Activated CD4-positive, alpha-beta memory T cell treated with anti-CD3 and anti-CD28 coated beads for 36 hours (primary cell): ENCODE data around the gene CTPS1. TPM values are rescaled to one million over a fixed set of nuclear protein-coding genes. Genes with fewer than 3 reads are reported as not detected.

ENCODE experiments used
- CTCF ChIA-PET: fragments of 350-600 bp; sonication (Branson Sonifier 250); formaldehyde crosslinking; loops from one replicate; lab custom pipeline; 2021; ENCODE audit warnings: antibody characterized with exemption, inconsistent platforms; lab: Charles Lee
- POLR2A ChIA-PET: fragments of 350-600 bp; sonication (Branson Sonifier 250); formaldehyde crosslinking; loops from one replicate; lab custom pipeline; 2021; ENCODE audit warnings: antibody characterized with exemption; lab: Charles Lee
- DNase-seq: peaks from one replicate; pipeline ENCODE4 v3.0.0-alpha.2; 2020
- H3K27ac Mint-ChIP-seq: one replicate; pipeline ENCODE4 v1.8.0; 2021; ENCODE audit warnings: mixed read lengths
- H3K27me3 Mint-ChIP-seq: one replicate; pipeline ENCODE4 v1.8.0; 2021; ENCODE audit warnings: mixed read lengths
- H3K36me3 Mint-ChIP-seq: one replicate; pipeline ENCODE4 v1.8.0; 2021; ENCODE audit warnings: mixed read lengths
- H3K4me1 Mint-ChIP-seq: one replicate; pipeline ENCODE4 v1.8.0; 2021; ENCODE audit warnings: low read depth, mixed read lengths
- H3K4me3 Mint-ChIP-seq: one replicate; pipeline ENCODE4 v1.8.0; 2021; ENCODE audit warnings: mild to moderate bottlenecking, mixed read lengths
- H3K9me3 Mint-ChIP-seq: one replicate; pipeline ENCODE4 v1.8.0; 2021; ENCODE audit warnings: mixed read lengths
- intact Hi-C: fragments of 100-400 bp; cut with micrococcal nuclease; formaldehyde crosslinking; loops from one replicate; pipeline ENCODE4 v1.15.1; 2023
- total RNA-seq, 2 experiments: library from RNA; stranded (reverse); gene quantifications; one replicate each; pipeline ENCODE4 v1.2.3, GENCODE V29; 2021

The CTPS1 gene
- total RNA-seq, 2 experiments from 2014 or later, result 78.0 to 78.5 TPM

- H3K4me1 Mint-ChIP-seq, result no peaks in the 10 kb centered on the region
- no peak for DNase-seq
- POLR2A ChIA-PET, result no interaction called here
These were observed 48.6 kb downstream of the CTPS1 start for GRCh38 chr1:41028034-41028642.

GRCh38 chr1:41030872-41031616 is 51.5 kb downstream of the CTPS1 start:
- POLR2A ChIA-PET, result no interaction called here
- Mint-ChIP-seq H3K27me3 (no peaks in the 10 kb centered on the region), H3K4me1 (no peaks in the 10 kb centered on the region), H3K27ac (no peak overlapping the region), H3K4me3 (no peak overlapping the region), H3K36me3 (peaks cover 29% of the 10 kb centered on the region), H3K9me3 (no peaks in the 10 kb centered on the region)
- no peak for DNase-seq
- intact Hi-C loops, result no loop called here
- CTCF ChIA-PET, result no interaction called here

More at GRCh38 chr1:41028034-41028642, 48.6 kb downstream of the CTPS1 start:
- CTCF ChIA-PET, result no interaction called here
- peaks cover 21% of the 10 kb centered on the region for H3K36me3 Mint-ChIP-seq
- intact Hi-C loops, result no loop called here
- no peaks in the 10 kb centered on the region for H3K27me3 Mint-ChIP-seq
- no peak overlapping the region for H3K27ac Mint-ChIP-seq
- H3K9me3 Mint-ChIP-seq, result no peaks in the 10 kb centered on the region
- no peak overlapping the region for H3K4me3 Mint-ChIP-seq

- H3K4me1 Mint-ChIP-seq, result no peaks in the 10 kb centered on the region
- no peaks in the 10 kb centered on the region for H3K27me3 Mint-ChIP-seq
- intact Hi-C loops, result no loop called here
- ChIA-PET CTCF (no interaction called here), POLR2A (no interaction called here)
- DNase-seq, result no peak
- H3K4me3 Mint-ChIP-seq, result no peak overlapping the region
- no peaks in the 10 kb centered on the region for H3K9me3 Mint-ChIP-seq
- H3K27ac Mint-ChIP-seq, result no peak overlapping the region
- H3K36me3 Mint-ChIP-seq, result peaks cover 29% of the 10 kb centered on the region
These were observed 52.7 kb downstream of the CTPS1 start for GRCh38 chr1:41032147-41032546.

- ChIA-PET CTCF (interaction anchor here (0.9 kb wide), 1 partner anchor 259 kb away, joined by 3 read pairs; no protein-coding TSS in a partner anchor), POLR2A (no interaction called here)
- no peaks in the 10 kb centered on the region for H3K4me1 Mint-ChIP-seq
- intact Hi-C loops, result no loop called here
- DNase-seq, result no peak
- H3K4me3 Mint-ChIP-seq, result no peak overlapping the region
- peaks cover 25% of the 10 kb centered on the region for H3K36me3 Mint-ChIP-seq
- H3K9me3 Mint-ChIP-seq, result no peaks in the 10 kb centered on the region
- no peak overlapping the region for H3K27ac Mint-ChIP-seq
- H3K27me3 Mint-ChIP-seq, result no peaks in the 10 kb centered on the region
These were observed 53.8 kb downstream of the CTPS1 start for GRCh38 chr1:41033272-41033671.

GRCh38 chr1:41037116-41037903 is 57.8 kb downstream of the CTPS1 start:
- DNase-seq, result no peak
- H3K27me3 Mint-ChIP-seq, result no peaks in the 10 kb centered on the region
- no peaks in the 10 kb centered on the region for H3K9me3 Mint-ChIP-seq
- no peak overlapping the region for H3K4me3 Mint-ChIP-seq
- H3K27ac Mint-ChIP-seq, result no peak overlapping the region
- ChIA-PET POLR2A (no interaction called here), CTCF (interaction anchor here (0.5 kb wide), 1 partner anchor 913 kb away, joined by 3 read pairs; no protein-coding TSS in a partner anchor)
- H3K4me1 Mint-ChIP-seq, result no peaks in the 10 kb centered on the region
- peaks cover 18% of the 10 kb centered on the region for H3K36me3 Mint-ChIP-seq
- intact Hi-C loops, result no loop called here

- intact Hi-C loops, result no loop called here
- Mint-ChIP-seq H3K27me3 (no peaks in the 10 kb centered on the region), H3K27ac (no peak overlapping the region), H3K4me3 (no peak overlapping the region), H3K4me1 (no peaks in the 10 kb centered on the region), H3K36me3 (peaks cover 15% of the 10 kb centered on the region), H3K9me3 (no peaks in the 10 kb centered on the region)
- no peak for DNase-seq
- CTCF ChIA-PET, result no interaction called here
- POLR2A ChIA-PET, result no interaction called here
These were observed 58.6 kb downstream of the CTPS1 start for GRCh38 chr1:41038110-41038509.

DNA sequence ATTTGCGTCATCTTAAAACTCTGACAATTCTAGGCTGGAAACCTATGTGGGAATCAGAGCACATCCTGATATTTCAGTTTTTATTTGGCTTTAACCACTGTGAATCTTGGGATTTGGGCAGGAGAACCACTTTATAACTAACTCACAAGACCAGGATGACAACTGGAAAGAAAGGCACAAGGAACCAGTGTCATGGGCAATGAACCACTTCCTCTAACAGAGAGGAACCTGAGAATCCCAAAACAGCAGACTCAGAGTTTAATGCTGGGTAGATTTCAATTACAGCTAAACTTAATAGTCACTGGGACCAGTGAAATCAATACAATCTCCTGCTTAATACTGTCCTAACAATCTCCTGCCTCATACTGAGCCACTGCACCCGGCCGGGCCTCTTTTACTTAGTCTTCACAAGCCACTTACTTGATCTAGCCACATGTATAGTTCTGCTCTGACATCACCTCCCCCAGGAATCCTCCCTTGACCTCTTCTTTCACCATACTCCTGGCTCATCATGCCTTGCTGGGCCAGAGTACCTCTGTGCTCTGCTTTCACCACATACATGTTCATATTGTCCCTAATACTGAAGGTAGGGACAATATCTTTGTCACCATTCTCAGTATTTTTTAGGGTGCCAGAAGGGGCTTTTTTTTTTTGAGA is 62.2 kb downstream of the CTPS1 start:
- Mint-ChIP-seq H3K27ac (no peak overlapping the region), H3K9me3 (no peaks in the 10 kb centered on the region), H3K4me3 (no peak overlapping the region), H3K27me3 (no peaks in the 10 kb centered on the region), H3K4me1 (peaks cover 4% of the 10 kb centered on the region), H3K36me3 (peaks cover 16% of the 10 kb centered on the region)
- POLR2A ChIA-PET, result no interaction called here
- CTCF ChIA-PET, result no interaction called here
- intact Hi-C loops, result no loop called here
- no peak for DNase-seq

DNA sequence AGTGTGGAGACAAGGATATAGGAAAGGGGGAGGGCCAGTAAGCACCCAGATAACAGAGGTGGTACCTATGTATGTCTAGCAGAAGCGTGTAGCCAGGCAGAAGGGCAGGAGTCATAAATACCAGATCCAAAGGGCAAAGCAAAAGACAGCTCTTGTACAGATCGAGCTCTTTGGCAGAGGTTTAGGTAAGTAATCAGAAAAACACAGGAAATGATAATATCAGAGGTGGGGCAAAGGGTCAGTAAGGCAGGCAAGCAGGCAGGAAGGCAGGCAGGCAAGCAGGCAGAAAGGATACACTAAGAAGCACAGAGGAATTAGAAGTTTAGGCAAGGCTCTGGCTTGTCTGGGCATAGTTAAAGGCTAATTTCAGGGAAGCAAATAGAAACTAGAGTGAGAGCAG is 64.7 kb downstream of the CTPS1 start:
- no peak overlapping the region for H3K27ac Mint-ChIP-seq
- no peak overlapping the region for H3K4me3 Mint-ChIP-seq
- H3K9me3 Mint-ChIP-seq, result no peaks in the 10 kb centered on the region
- no peak for DNase-seq
- H3K27me3 Mint-ChIP-seq, result no peaks in the 10 kb centered on the region
- peaks cover 21% of the 10 kb centered on the region for H3K36me3 Mint-ChIP-seq
- ChIA-PET POLR2A (no interaction called here), CTCF (no interaction called here)
- peaks cover 4% of the 10 kb centered on the region for H3K4me1 Mint-ChIP-seq
- intact Hi-C loops, result no loop called here

- H3K36me3 Mint-ChIP-seq, result peaks cover 20% of the 10 kb centered on the region
- intact Hi-C loops, result no loop called here
- no peak for DNase-seq
- no peaks in the 10 kb centered on the region for H3K27me3 Mint-ChIP-seq
- no peaks in the 10 kb centered on the region for H3K9me3 Mint-ChIP-seq
- H3K27ac Mint-ChIP-seq, result no peak overlapping the region
- no peak overlapping the region for H3K4me3 Mint-ChIP-seq
- POLR2A ChIA-PET, result no interaction called here
- peaks cover 4% of the 10 kb centered on the region for H3K4me1 Mint-ChIP-seq
- CTCF ChIA-PET, result no interaction called here
These were observed 66.2 kb downstream of the CTPS1 start for GRCh38 chr1:41045740-41046139.

DNA sequence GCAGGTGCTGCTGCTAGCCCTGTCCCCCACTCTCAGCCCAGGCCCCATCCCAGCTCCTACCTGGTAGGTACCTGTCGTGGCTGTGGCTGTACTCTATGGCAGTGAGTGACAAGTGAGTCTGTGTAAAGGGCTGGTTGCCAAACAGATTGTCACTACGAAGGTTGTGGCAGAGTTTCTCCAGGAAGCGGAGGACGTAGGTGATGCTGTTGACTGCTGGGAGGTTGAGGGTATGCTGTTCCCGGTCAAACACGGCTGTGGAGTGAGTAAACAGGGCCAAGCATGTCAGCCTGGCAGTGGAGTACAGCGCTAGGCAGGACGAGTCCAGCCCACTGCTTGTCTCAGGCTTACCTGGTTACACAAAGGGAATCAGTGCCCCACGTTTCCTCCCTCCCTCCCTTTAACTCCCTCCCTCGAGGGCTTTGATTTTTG is 66.9 kb downstream of the CTPS1 start:
- CTCF ChIA-PET, result no interaction called here
- intact Hi-C loops, result no loop called here
- DNase-seq, result no peak
- peaks cover 4% of the 10 kb centered on the region for H3K4me1 Mint-ChIP-seq
- POLR2A ChIA-PET, result no interaction called here
- H3K27me3 Mint-ChIP-seq, result no peaks in the 10 kb centered on the region
- H3K36me3 Mint-ChIP-seq, result peaks cover 20% of the 10 kb centered on the region
- no peak overlapping the region for H3K4me3 Mint-ChIP-seq
- H3K27ac Mint-ChIP-seq, result no peak overlapping the region
- no peaks in the 10 kb centered on the region for H3K9me3 Mint-ChIP-seq

DNA sequence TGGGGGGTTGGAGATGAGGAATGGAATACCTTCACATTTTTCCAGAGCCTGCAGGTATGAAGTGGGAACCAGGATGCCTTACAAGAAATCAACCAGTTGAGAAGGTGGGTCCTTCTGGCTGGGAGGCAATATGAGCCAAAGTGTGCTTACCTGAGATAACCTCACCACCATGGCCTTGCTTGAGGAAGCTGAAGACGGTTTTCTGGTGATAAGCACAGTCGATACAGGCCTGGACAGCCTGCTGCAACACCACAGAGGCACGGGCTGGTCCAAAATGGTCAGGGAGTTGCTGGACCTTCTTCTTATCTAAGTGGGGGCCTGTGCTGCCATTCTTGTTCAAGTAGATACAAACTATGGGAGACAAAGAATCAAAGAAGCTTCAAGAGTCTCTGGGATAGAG is 69.0 kb downstream of the CTPS1 start:
- no peaks in the 10 kb centered on the region for H3K9me3 Mint-ChIP-seq
- no peak for DNase-seq
- ChIA-PET POLR2A (no interaction called here), CTCF (no interaction called here)
- H3K4me1 Mint-ChIP-seq, result peaks cover 4% of the 10 kb centered on the region
- H3K27ac Mint-ChIP-seq, result no peak overlapping the region
- no peaks in the 10 kb centered on the region for H3K27me3 Mint-ChIP-seq
- peaks cover 26% of the 10 kb centered on the region for H3K36me3 Mint-ChIP-seq
- no peak overlapping the region for H3K4me3 Mint-ChIP-seq
- intact Hi-C loops, result no loop called here

DNA sequence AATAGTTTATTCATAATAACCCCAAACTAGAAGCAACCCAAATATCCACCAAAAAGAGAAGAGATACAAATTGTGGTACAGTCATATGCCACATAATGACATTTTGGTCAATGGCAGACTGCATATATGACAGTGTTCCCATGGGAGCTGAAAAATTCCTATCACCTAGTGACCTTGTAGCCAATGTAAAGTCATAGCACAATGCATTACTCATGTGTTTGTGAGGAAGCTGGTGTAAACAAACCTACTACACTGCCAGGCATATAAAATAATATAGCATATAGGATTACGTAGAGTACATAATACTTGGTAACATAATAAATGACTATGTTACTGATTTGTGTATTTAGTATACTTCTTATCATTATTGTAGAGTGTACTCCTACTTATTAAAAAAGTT is 71.5 kb downstream of the CTPS1 start:
- DNase-seq, result no peak
- H3K27ac Mint-ChIP-seq, result no peak overlapping the region
- H3K4me1 Mint-ChIP-seq, result no peaks in the 10 kb centered on the region
- no peaks in the 10 kb centered on the region for H3K27me3 Mint-ChIP-seq
- intact Hi-C loops, result no loop called here
- CTCF ChIA-PET, result interaction anchor here (1.3 kb wide), 1 partner anchor 367 kb away, joined by 3 read pairs; no protein-coding TSS in a partner anchor
- no peaks in the 10 kb centered on the region for H3K9me3 Mint-ChIP-seq
- no peak overlapping the region for H3K4me3 Mint-ChIP-seq
- H3K36me3 Mint-ChIP-seq, result peaks cover 20% of the 10 kb centered on the region
- POLR2A ChIA-PET, result no interaction called here
